C4-2B (cell line): Measurements from ENCODE around the gene UBQLN4.

Source experiments
- CTCF ChIP-seq: fragments of 450-650 bp; conservative IDR thresholded peaks from 2 replicates; pipeline ENCODE4 v1.5.1; 2017; ENCODE audit warnings: mild to moderate bottlenecking
- ZFX ChIP-seq: fragments of 450-650 bp; IDR thresholded peaks from 2 replicates; pipeline ENCODE4 v1.6.1; 2017

GRCh38 chr1:156099282-156099681, 45.7 kb upstream of the UBQLN4 start:
- no peak for TF ChIP-seq CTCF
- no peak for TF ChIP-seq ZFX
